ENCODE data around the gene GPR151.
"Not testable (repeated sequence)": the region's sequence is repeated elsewhere in the genome, so short reads cannot be mapped to it uniquely, and the experiment has no call there.

The GPR151 gene

DNA sequence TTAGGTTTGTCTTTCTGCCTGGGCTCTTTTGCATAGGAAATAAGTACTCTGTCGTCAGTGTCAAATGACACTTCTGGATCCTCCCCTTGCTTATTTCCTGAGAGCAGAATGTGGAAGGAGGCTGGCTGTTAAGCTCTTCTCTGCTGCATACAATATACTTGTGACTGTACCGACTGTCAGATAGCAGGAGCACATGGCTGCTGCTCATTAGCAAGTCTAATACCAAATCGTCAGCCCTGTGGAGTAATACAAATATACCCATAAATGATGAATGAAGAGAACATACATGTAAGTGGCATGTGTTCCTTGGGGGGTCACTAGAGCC, at the start of gene GPR151:
Gene GPR151, minus strand, starts transcription at position 40 of the 325 bp plus-strand sequence. CDS start 77 bp downstream, outside the sequence.
- no peak within 1 kb of the TSS for H3K4me3 Mint-ChIP-seq

DNA sequence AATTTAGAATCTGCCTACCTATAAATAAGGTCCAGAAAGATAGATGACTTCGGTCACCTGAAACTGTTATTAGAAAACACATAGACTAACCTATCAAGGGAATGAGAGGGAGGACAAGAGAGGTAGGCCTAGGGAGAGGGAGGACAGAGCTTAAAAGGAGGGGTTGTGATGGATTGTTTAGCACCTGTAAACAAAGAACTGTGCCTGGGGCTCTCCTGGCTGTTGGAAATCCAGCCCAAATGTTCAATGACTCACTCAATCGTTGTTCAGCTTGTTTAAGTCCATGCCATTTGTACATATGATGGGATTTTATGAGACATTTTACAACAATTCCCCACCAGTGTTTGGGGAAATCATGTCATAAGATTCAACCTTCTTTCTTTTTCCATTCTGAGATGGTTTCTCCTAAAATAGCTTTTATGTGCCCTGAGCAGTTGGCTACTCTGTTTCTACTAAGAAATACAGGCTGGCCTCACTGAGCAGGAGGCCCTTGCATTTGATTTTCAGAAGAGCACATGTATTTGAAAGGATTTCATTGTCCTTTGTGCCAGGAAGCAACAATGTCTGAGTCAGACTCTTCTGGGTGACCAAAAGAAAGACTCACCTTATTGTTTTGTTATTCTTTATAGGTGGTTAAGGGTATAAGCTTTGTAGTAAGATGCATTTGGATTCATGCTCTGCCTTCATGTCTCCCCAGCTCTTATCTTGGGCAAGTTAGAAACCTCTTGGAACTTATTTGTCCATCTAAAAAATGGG, 48.2 kb upstream of the GPR151 start:
- Mint-ChIP-seq H3K27ac (no peak overlapping the region), H3K4me1 (peaks cover 3% of the 10 kb centered on the region), H3K27me3 (peaks cover 2% of the 10 kb centered on the region), H3K4me3 (no peak overlapping the region), H3K9me3 (no peaks in the 10 kb centered on the region), H3K36me3 (ENCODE audit: low read depth) (no peaks in the 10 kb centered on the region)
- DNase-seq (no peak), ATAC-seq (no peak)

More for the DNA sequence above, at the start of gene GPR151:
- no peaks in the 10 kb centered on the region for H3K27me3 Mint-ChIP-seq
- no peak within 1 kb of the TSS for H3K27ac Mint-ChIP-seq
- H3K4me1 Mint-ChIP-seq = no peaks in the 10 kb centered on the region
- ATAC-seq (no peak), DNase-seq (no peak)
- H3K36me3 Mint-ChIP-seq (ENCODE audit: low read depth) = peaks cover 8% of the 10 kb centered on the region
- H3K9me3 Mint-ChIP-seq = no peaks in the 10 kb centered on the region

DNA sequence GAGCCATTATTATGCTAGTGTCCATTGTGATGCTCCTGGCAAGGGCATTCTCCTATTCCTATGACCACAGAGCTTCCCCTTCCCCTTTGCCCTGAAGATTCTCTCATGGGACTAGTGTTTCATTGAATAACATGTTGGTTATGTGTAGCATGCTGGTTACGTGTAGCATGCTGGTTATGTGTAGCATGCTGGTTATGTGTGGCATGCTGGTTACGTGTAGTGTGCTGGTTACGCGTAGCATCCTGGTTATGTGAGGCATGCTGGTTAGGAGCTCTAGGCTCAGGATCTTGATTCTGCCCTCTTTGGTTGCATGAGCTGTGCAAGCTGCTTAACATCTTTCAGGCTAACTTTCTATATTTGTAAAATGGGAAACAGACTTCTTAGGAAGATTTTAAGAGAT, 46.5 kb upstream of the GPR151 start:
- peaks cover 2% of the 10 kb centered on the region for H3K27me3 Mint-ChIP-seq
- no peak overlapping the region for H3K4me3 Mint-ChIP-seq
- H3K4me1 Mint-ChIP-seq = peaks cover 3% of the 10 kb centered on the region
- DNase-seq = no peak
- H3K36me3 Mint-ChIP-seq (ENCODE audit: low read depth) = no peaks in the 10 kb centered on the region
- no peak for ATAC-seq
- H3K9me3 Mint-ChIP-seq = no peaks in the 10 kb centered on the region
- H3K27ac Mint-ChIP-seq = no peak overlapping the region

DNA sequence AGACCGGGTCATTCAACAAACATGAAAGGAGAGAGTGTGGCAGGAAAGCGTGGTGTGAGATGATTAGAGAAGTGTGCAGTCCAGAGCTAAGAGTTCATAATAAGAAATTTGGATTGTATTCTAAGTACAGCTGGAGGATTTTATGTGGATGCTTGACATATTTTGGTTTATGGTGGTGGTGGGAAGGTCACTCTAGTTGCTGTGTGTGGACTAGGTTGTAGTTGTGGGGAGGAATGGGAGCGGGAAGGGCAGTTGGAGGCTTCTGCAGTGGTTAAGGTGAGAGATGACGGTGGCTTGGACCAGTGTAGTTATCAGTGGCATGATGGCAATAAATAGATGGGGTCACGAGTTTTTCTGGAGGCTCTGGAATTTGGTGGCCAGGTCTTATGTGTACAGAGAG, 45.7 kb upstream of the GPR151 start:
- no peak for ATAC-seq
- Mint-ChIP-seq H3K27me3 (peaks cover 2% of the 10 kb centered on the region), H3K4me3 (no peak overlapping the region), H3K4me1 (peaks cover 3% of the 10 kb centered on the region), H3K27ac (no peak overlapping the region), H3K36me3 (ENCODE audit: low read depth) (no peaks in the 10 kb centered on the region), H3K9me3 (no peaks in the 10 kb centered on the region)
- no peak for DNase-seq

DNA sequence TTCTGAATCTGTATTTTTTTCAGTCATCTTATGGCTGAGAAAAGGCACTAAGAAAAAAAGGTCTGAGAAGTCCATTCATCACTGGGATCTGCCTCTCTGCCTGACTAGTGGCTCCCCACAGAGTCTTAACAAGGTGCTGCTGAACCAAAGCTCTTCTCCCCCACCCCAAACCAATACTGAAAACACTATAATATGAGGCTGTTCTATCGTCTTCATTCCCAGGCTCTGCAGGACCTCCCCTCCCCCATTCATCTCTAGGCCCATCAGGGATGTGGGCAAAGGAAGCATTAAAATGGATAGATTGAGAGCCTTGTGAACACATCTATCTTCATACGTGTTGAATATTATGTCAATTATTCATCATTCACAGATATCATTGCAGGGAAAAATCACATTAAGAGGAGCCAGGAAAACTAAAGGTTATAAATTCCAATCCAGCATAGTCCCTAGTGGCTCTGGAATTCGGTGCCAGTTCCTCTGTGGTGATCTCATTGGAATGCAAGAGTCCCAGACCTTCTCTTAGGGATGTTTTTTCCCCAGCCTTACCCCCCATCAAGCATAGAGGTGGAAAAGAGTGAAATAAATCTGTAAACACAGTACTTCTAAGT, 44.3 kb upstream of the GPR151 start:
- ATAC-seq (no peak), DNase-seq (no peak)
- no peaks in the 10 kb centered on the region for H3K4me1 Mint-ChIP-seq
- peaks cover 6% of the 10 kb centered on the region for H3K27me3 Mint-ChIP-seq
- no peak overlapping the region for H3K4me3 Mint-ChIP-seq
- no peak overlapping the region for H3K27ac Mint-ChIP-seq
- H3K9me3 Mint-ChIP-seq = no peaks in the 10 kb centered on the region
- no peaks in the 10 kb centered on the region for H3K36me3 Mint-ChIP-seq (ENCODE audit: low read depth)

DNA sequence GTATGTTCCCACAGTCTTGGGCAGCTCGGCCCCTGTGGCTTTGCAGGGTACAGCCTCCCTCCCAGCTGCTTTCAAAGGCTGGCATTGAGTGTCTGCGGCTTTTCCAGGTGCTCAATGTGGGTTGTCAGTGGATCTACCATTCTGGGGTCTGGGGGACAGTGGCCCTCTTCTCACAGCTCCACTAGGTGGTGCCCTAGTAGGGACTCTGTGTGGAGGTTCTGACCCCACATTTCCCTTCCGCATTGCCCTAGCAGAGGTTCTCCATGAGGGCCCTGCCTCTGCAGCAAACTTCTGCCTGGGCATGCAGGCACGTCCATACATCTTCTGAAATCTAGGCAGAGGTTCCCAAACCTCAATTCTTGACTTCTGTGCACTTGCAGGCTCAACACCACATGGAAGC, 40.9 kb upstream of the GPR151 start:
- H3K27me3 Mint-ChIP-seq; H3K4me1 Mint-ChIP-seq; H3K36me3 Mint-ChIP-seq (ENCODE audit: low read depth); H3K4me3 Mint-ChIP-seq; ATAC-seq; H3K27ac Mint-ChIP-seq; DNase-seq; H3K9me3 Mint-ChIP-seq: not testable (repeated sequence)

DNA sequence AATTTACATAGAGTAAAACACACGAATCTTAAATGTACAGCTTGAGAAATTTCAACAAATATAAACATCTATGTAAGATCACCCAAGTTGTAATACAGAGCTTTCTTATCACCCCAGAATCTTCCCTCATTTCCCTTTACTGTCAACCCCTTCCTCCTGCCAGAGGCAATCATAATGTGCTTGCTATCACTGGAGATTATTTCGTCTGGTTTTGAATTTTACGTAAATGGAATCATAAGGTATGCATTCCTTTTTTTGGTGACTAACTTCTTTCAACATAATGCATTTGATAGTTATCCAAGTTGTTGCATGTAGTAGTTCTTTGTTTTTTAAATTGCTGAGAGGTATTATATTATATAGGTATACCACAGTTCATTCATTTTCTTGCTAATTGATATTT, 37.5 kb upstream of the GPR151 start:
- no peaks in the 10 kb centered on the region for H3K9me3 Mint-ChIP-seq
- ATAC-seq = no peak
- no peak overlapping the region for H3K4me3 Mint-ChIP-seq
- H3K27me3 Mint-ChIP-seq = peaks cover 8% of the 10 kb centered on the region
- no peaks in the 10 kb centered on the region for H3K36me3 Mint-ChIP-seq (ENCODE audit: low read depth)
- no peaks in the 10 kb centered on the region for H3K4me1 Mint-ChIP-seq
- DNase-seq = no peak
- H3K27ac Mint-ChIP-seq = no peak overlapping the region

DNA sequence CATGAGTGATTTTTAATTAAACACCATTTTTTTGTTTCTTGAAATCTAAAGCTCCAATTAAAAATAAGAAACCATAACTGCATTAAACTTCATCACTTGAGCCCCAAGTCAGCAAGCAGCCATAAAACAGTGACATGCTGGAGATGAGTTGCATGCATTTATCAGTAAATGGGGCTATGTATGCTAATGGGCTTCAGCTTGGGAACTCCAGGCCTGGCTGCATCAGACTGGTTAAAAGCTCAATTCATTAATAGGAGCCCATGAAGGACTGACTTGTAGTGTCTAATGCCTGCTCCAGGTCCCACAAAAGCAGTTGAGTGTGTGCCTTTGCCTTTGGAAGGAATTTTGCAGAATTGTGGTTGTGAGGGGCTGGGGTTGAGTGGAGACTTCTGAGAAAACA, 33.6 kb upstream of the GPR151 start:
- no peaks in the 10 kb centered on the region for H3K4me1 Mint-ChIP-seq
- no peaks in the 10 kb centered on the region for H3K9me3 Mint-ChIP-seq
- no peak overlapping the region for H3K27ac Mint-ChIP-seq
- H3K4me3 Mint-ChIP-seq = no peak overlapping the region
- no peak for DNase-seq
- no peaks in the 10 kb centered on the region for H3K36me3 Mint-ChIP-seq (ENCODE audit: low read depth)
- no peak for ATAC-seq
- H3K27me3 Mint-ChIP-seq = peaks cover 4% of the 10 kb centered on the region

DNA sequence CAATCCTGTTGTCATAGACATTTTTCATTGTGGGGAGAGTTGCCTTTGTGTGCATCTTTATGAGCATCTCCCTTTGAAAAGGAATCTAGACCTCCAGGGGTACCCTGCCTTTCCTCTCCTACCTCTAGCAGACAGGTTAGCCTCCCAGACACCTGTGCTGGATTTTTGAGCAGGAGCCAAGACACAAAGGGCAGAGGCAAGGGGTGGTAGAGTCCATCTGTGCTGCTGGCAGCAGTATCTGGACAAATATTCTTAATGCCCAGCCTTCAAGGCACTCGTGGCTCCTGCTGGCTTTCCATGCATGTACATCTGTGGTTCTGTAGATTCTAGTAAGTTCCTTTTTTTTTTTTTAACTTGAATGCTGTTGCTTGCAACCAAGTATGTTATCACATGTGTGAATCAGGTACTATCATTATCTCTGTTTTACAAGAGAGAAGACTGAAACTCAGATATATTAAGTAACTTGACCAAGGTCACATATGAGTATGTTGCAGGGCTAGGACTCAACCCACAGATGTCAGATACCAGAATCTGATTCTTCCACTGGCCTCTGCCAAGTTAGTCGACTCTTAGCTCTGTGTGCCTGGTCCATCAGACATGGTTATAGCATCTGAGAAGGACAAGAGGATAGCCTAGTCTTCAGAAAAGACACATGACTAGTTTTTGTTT, 32.9 kb upstream of the GPR151 start:
- H3K4me3 Mint-ChIP-seq = no peak overlapping the region
- H3K27ac Mint-ChIP-seq = no peak overlapping the region
- DNase-seq (no peak), ATAC-seq (no peak)
- H3K9me3 Mint-ChIP-seq = no peaks in the 10 kb centered on the region
- no peaks in the 10 kb centered on the region for H3K27me3 Mint-ChIP-seq
- no peaks in the 10 kb centered on the region for H3K36me3 Mint-ChIP-seq (ENCODE audit: low read depth)
- no peaks in the 10 kb centered on the region for H3K4me1 Mint-ChIP-seq

DNA sequence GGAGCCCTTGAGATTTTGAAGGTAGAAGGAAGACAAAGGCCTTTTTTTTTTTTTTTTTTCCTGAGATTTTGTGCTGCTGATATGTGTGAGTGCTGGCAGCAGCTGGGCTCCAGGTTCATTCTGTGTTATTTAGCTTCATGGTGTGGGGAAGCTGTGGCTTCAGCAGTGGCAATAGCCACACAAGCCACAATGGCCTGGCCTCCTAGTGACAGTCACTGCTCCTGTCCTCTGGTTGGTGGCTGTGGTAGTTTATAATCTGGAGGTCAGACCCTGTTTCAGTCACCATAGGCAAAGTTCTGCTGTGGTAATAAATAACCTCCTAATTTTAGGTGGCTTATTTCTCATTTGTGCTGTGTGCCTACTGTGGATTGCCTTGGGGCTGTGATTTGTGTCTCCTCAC, 28.2 kb upstream of the GPR151 start:
- peaks cover 3% of the 10 kb centered on the region for H3K27me3 Mint-ChIP-seq
- no peak overlapping the region for H3K4me3 Mint-ChIP-seq
- H3K9me3 Mint-ChIP-seq = no peaks in the 10 kb centered on the region
- DNase-seq = no peak
- no peaks in the 10 kb centered on the region for H3K4me1 Mint-ChIP-seq
- no peak overlapping the region for H3K27ac Mint-ChIP-seq
- H3K36me3 Mint-ChIP-seq (ENCODE audit: low read depth) = no peaks in the 10 kb centered on the region
- ATAC-seq = no peak

DNA sequence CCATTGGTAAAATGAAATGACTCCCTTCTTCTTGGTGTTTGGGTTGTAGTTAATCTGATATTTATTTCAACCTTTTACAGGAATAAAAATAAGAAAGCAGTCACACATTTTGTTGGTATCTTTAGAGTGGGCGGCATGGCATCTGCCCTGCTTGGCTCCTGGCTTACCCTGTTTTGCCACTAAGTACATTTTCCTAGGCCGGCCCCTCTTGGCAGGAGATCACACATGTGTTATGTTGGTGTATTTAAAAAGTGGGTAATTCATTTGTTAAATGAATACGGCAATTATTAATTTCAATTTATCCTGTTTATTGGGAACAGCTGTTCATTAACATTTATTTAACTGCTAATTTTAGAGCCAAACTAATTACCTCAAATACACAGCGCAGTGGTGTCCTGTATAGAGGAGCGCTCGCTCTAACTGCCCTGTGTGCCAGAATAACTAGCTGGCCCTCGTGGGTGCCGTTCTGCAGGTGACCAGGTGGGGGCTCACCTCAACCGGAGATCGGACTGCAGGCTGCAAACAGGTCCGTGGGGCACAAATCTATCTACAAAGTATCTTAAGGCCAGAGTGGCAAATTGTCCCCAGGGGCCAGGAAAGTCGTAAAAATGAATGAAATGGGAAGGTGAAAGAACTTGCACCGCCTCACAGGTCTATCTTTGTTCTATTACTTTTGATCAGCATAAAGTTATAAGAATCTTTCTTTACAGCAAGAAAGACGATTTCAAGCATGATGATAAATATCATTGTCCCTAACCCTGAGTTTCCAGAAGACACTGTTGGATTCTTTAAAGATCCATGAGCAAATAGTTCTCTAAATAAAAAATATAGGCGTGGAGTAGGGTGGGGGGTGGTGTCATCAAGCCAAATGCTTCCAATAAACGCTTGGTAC, 26.2 kb upstream of the GPR151 start:
- DNase-seq (peak; percentile 76), ATAC-seq (peak; percentile 89)
- H3K4me3 Mint-ChIP-seq = no peak overlapping the region
- H3K36me3 Mint-ChIP-seq (ENCODE audit: low read depth) = no peaks in the 10 kb centered on the region
- no peaks in the 10 kb centered on the region for H3K4me1 Mint-ChIP-seq
- no peaks in the 10 kb centered on the region for H3K9me3 Mint-ChIP-seq
- H3K27me3 Mint-ChIP-seq = peaks cover 3% of the 10 kb centered on the region
- no peak overlapping the region for H3K27ac Mint-ChIP-seq

DNA sequence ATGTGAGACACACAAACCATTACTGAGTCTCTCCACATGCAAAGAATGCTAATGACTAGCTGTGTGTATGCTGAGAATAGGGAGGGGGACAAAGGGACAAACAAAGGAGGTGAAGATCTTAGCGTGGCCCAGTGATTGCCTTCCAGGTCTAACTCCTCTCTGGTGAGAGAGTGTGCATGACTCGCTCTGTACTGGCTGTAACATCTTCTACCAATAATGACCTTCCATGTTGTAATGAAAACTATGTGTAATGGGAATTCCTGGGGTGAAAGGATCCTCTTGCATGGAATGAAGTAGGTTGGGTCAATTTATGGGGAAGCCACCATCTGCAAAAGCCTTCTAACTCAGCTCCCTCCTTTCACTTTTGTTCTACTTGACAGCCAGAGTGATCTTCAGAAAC, 24.4 kb upstream of the GPR151 start:
- no peak for DNase-seq
- no peaks in the 10 kb centered on the region for H3K9me3 Mint-ChIP-seq
- peaks cover 3% of the 10 kb centered on the region for H3K27me3 Mint-ChIP-seq
- no peak overlapping the region for H3K27ac Mint-ChIP-seq
- no peak for ATAC-seq
- no peaks in the 10 kb centered on the region for H3K36me3 Mint-ChIP-seq (ENCODE audit: low read depth)
- no peak overlapping the region for H3K4me3 Mint-ChIP-seq
- H3K4me1 Mint-ChIP-seq = no peaks in the 10 kb centered on the region

DNA sequence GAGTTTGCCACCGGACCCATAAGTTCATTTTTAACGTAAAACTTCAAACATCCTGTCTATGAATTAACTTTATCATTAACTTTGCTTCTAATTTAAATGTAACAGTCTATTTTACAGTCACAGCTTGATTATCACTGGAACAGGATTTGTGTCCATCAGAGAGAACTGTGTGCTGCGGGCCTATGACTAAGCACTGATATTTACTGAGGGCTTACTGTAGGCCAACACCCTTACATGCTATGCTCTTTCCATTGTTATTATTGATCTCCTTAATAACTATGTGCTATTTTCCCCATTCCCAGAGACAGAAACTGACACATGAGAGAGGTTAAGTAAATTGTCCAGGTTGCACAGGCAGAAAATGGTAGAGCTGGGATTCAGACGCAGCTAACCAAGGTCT, 24.0 kb upstream of the GPR151 start:
- H3K9me3 Mint-ChIP-seq = no peaks in the 10 kb centered on the region
- ATAC-seq (no peak), DNase-seq (no peak)
- no peak overlapping the region for H3K4me3 Mint-ChIP-seq
- peaks cover 3% of the 10 kb centered on the region for H3K27me3 Mint-ChIP-seq
- H3K4me1 Mint-ChIP-seq = no peaks in the 10 kb centered on the region
- H3K36me3 Mint-ChIP-seq (ENCODE audit: low read depth) = no peaks in the 10 kb centered on the region
- H3K27ac Mint-ChIP-seq = no peak overlapping the region

DNA sequence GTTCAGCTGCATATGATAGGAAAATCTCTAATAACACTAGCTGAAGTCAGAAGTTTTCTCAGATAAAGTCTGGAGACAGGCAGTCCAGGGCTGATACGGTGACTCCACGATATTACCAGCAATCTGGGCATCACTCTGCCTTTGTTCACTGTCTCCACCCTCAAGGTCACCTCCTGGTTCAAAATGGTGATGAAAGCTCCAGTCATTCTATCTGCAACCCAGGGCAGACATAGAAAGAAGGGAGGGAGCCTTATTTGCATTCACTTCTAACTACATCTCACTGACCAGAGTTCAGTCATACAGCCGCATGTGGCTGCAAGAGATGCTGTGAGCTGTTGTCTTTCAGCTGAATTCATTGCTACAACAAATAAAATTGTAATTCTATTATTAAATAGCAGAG, 22.4 kb upstream of the GPR151 start:
- DNase-seq (no peak), ATAC-seq (no peak)
- no peak overlapping the region for H3K27ac Mint-ChIP-seq
- no peaks in the 10 kb centered on the region for H3K9me3 Mint-ChIP-seq
- H3K36me3 Mint-ChIP-seq (ENCODE audit: low read depth) = no peaks in the 10 kb centered on the region
- peaks cover 3% of the 10 kb centered on the region for H3K27me3 Mint-ChIP-seq
- H3K4me1 Mint-ChIP-seq = peaks cover under 1% of the 10 kb centered on the region
- no peak overlapping the region for H3K4me3 Mint-ChIP-seq
